Cardiac fibroblast (primary cell): Measurements from ENCODE around the gene NLRP6.

Experiments used
- DNase-seq, 2 donors: peaks; one replicate each; pipeline versions ENCODE4 v3.0.0 to v3.0.0-alpha.2; 2010; ENCODE audit warnings: low read depth in 2 of 2
- H3K4me3 ChIP-seq, 2 donors: replicated peaks in 1 of 2; 1 replicate in 1 of 2; 2 replicates in 1 of 2; pipeline ENCODE4 v1.5.1; 2011; ENCODE audit warnings: low read depth in 2 of 2, low read length in 2 of 2, mild to moderate bottlenecking in 2 of 2, moderate library complexity in 1 of 2
- CTCF ChIP-seq: IDR thresholded peaks from one replicate; pipeline ENCODE4 v1.5.1; 2011; ENCODE audit warnings: low read depth, mild to moderate bottlenecking, low read length, inconsistent platforms

NLRP6 gene

DNA sequence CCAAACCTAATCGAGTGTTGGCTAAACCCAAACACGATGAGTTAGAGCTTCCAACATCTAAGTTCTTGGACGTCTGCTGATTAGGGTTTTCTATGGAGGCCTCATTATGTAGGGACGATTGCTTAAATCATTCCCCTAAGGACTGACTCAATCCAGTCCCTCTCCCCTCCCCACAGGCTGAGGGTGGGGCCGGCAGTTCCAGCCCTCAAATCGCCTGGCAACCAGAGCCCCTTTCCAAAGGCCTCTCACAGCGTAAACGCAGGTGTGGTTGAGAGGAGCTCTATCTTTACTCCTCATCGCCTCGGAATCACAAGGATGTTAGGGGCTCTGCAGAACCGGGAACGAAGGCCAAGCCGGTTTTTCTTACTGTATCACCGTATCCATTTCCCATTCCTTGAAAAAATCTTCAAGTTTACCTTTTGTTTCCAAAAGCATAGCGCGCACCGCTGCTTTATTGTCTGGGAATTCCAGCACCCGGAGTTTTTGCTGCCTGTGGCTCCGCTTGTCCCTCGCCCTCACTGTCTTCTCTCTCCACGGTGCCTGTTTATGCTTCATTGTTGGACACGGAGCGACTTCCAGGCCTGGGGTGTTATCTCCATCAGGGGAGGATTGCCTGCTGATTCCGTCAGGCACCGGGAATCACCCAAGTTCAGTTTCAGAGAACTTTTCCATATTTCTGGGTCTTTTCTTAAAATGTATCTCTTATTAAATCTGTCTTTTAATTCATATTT lies 56.2 kb downstream of the NLRP6 start:
- H3K4me3 ChIP-seq, result no peak overlapping the region
- DNase-seq, result peak in 1 of 2 donors; percentile 83
- no peak for TF ChIP-seq CTCF
